HG03175 (cell line): Measurements from ENCODE around the gene SYS1.

Experiments
- ATAC-seq: cut with Tn5 transposase; IDR thresholded peaks from one replicate; pipeline ENCODE4 v1.9.1; 2021; ENCODE audit warnings: mild to moderate bottlenecking, moderate library complexity; ENCODE audit not compliant: unreplicated experiment

SYS1 gene

DNA sequence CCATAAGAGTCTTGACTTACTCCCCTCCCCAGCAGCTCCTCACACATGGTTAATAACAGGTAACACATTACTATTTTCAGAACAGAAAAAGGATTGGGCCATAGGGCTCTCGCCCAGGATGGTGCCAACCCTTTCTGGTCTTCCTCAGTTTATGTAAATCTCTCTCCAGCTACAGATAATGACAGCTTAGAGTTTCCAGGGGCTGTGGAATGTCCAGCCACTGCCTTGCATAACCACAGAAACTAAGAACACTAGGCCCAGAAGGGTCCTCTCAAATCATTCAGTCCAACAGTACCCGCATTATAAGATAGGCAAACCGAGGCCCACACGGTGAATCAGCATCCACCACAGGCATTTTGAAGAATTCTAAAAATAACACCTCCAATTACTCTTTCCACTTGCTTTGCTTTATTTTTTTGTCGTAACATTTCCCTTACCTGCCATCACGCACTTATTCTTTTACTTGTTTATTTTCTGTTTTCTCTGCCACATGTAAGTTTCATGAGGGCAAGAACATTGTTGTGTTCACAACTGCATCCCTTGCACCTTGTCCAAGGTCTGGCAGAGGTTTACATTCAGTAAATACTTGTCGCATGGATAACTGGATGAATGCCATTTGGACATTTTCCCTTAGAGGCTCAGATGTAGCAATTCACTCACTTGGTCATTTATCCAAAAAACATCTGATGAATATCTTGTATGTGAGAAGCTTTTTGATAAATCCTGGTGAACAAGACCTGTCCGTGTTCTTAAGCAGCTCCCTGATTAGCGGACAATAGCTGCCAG is 8.3 kb upstream of the SYS1 start:
- no peak for ATAC-seq

DNA sequence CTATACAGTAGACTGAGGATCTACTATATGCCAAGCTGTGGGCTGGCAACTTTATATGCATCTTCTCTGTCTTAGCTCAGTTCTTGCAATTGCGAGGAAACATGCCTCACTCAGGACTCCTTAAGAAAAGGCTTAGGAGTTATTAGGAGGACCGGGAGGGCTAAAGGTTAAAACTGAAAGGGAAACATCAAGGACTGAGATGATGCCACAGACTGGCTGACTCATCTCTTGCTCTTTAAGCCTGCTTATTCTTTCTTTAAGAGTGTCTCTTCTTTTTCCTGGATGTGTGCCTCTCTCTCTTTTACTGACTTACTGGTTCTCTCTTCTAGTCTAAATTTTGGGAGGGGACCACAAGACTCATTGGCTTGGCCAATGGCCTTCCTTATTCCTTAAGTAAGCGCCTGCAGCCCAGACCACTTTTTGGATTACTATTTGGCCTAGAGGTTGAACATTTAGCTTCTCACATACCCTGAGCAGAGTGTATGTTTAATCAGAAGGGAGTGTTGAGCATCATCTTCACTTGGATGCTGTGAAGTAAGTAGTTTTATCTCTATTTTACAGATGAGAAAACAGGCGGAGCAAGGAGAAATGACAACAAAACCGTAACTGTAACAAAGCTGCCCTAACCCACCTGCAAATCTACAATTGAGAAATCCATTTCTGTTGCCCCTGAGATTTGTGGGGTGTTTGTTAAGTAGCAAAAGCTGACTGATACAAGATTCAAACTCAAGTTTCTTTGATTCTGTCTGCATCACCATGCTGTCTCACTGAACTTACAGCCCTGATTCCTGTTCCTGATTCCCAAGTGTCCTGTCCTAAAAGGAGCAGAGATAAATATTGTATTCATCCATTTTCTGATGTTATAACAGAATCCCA is 7.5 kb upstream of the SYS1 start:
- no peak for ATAC-seq

DNA sequence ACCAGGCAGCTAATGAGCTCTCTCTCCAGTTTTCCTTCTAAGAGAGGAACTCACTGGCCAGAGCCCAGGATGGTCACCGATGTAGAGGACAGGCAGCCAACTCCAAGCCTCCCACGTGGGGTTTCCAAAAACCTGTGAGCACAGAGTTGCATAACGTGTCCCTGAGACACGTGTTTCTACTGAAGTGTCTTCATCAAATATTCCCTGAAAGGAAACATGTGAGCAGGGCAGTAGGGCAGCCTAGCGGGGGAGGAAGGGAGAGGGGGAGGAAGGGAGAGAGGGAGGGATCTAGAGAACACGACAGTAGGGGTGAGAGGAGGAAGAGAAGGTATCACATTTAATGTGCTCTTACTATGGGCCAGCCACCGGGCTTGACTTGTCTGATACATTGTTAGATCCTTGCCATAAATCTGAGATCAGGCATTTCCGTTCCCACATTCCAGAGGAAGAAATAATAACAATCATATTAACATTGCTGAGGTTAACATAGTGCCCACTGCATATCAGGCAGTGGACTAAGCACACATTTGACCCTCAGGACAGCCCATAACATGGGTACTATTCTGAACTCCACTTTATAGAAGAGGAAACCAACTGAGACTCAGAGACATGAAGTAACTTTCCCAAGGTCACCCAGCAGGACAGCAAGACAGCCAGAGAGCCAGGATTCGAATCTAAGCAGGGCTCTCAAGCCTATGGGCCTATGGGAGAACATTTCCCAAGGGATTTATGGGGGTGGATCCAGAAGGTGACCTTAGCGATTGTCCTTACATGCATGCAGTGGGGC is 4.5 kb upstream of the SYS1 start:
- ATAC-seq, result no peak

DNA sequence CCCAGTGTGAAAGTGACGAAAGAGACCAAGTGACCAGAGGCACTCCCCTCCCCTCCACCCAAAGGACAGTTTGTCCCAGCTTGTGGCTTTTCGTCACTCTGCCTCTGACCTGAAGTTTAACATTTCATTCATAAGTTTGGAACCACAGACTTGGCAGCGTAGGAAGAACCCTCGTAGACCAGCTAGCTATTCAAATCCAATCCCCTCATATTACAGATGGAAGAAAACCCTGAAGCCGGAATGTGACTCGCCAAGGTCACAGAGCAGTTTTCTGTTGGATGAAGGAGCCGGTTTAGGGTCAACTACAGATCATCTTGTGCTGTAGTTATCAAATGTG is 3.9 kb upstream of the SYS1 start:
- no peak for ATAC-seq

DNA sequence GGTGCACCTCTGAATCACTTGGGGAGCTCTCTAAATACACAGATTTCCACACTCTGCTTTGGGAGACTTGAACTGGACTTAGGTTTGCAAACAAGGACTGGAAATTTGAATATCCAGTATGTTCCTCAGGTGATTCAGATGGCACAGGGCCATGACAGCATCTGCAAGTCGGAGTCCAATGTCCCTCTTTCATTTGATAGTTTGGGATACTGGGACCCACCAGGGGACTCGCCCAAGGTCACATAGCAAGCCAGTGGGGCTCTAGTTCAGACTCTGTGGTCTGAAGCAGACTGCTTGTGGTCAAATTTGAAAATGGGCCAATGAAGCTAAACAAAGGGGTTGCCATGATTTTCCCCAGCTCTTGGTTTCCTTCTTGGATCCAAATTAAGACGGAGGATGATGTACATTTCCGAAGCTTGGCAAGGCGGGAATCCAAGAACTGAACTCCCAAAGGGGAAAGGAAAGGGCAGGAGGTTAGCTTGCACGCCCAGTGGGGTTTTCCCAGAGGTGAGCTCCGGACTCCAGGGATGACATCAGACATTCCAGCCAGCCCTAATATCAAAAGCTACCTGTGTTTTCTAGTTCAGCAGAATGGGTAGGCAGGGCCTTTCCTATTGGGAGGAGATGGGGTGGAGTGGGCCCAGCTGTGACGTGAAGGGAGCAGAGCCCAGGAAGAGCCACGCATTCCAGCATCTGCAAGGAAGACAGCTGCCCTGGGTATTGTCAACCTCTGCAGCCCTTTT is 3.4 kb upstream of the SYS1 start:
- ATAC-seq, result no peak

DNA sequence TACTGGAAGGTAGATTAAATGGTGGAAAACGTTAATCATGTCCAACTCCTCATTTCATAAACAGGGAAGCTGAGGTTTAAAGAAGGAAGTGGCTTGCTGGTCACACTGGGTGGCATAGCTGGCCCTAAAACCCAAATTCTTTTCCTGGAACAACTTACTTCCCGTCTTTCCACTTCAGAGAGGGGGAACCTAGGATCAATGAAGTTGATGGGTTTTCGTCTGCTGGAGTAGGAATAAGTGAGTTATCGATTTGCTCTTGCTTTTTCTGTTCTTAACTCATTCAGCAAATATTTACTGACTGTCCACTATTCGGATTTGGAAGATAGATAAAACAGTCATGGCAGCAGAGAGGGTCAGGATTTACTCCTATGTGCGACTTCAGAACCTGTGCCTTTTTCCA is 1.2 kb upstream of the SYS1 start:
- no peak for ATAC-seq

DNA sequence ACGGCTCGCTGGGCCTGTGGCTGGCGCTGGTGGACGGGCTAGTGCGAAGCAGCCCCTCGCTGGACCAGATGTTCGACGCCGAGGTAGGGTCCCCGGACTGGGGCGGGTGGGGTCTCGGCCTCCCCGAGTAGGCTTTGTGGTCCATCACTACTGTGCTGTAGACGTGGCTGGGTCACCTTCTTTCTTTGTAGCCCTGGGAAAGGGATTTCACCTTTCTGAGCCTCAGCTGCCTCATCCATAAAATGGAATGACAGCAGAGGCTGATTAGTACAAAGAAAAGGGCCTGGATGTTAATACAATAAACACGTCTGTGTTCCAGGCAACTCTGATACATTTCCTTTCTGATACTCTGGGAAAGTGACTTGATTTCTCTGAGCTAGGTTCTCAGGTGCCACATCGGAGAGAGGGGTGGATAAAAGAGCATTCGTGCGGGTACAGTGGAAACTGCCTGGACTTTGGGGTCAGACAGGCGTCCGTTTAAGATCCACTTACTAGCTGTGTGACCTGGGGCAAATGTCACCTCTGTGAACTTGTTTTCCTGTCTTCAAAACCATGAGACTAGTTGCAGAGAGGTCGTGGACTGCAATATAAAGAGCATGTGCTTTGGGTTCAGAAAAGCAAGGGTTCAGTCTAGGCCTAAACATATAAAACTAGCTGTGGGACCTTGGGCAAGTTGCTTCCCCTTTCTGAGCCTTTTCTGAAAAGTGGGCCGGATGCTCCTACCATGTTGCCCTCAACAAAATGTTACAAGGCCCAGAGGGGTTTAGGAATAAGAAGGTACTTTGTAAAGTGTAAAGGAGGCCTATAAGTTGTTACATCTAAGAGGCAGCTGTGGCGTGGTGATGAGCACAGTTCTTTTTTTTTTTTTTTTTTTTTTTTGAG is 896 bp downstream of the SYS1 start:
- no peak for ATAC-seq

DNA sequence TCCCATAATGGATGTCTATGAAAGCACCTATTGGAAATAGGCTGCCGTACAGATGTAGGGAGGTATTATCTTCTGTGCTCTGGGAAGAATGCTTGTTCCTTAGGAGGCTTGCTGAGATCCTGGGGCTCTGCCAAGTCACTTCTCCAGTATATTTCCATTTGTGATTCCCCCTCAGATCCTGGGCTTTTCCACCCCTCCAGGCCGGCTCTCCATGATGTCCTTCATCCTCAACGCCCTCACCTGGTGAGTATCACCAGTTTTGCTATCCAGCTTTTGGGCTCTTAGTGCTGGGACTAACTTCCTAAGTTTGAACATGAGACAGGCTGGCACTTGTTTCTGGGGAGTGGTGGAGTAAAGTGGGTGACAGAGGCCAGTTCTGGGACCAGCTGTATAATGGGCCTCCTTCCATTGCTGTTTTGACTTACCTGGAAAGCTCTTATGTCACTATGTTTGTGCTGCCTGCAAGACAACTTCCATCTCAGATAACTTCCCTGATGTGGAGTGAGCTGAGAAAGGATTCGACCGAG is 2.6 kb downstream of the SYS1 start:
- no peak for ATAC-seq

DNA sequence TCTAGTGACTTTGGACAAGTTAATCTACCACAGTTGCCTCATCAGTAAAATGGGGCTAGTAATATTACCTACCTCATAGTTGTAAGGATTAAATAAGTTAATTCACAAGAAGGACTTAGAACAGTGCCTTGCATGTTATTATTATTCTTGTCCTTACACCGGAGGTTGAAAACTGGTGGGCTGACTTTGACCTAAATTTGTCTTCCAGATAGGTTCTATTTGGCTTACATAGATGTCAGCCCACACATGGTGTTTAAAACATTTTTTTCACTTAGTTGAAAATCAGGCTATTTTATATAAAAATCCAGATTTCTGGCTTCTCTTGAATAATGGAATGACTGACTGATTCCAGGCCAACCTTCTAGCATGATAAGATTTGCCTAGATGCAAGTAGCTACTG is 3.2 kb downstream of the SYS1 start:
- no peak for ATAC-seq

DNA sequence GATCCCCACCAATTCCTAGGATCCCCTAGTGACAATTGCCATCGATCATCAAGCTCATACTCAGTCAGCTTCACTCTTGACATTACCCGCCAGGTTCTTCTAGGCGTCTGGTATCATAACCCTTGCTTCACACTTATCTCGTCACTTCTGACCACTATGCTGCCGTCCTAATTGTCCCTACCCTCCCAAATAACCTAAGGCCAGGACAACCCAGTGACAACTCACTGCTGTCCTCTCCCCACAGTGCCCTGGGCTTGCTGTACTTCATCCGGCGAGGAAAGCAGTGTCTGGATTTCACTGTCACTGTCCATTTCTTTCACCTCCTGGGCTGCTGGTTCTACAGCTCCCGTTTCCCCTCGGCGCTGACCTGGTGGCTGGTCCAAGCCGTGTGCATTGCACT is 3.7 kb downstream of the SYS1 start:
- ATAC-seq, result no peak

DNA sequence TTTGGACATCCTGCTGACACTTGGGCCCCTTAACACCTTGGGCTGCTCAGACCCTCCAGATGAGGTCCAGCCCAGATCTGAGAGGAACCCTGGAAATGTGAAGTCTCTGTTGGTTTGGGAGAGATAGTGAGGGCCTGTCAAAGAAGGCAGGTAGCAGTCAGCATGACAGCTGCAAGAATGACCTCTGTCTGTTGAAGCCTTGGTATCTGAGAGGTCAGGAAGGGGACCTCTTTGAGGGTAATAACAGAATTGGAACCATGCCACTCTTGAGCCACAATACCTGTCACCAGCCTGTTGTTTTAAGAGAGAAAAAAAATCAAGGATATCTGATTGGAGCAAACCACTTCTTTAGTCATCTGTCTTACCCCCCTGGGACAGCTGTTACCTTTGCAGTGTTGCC is 4.2 kb downstream of the SYS1 start:
- no peak for ATAC-seq

DNA sequence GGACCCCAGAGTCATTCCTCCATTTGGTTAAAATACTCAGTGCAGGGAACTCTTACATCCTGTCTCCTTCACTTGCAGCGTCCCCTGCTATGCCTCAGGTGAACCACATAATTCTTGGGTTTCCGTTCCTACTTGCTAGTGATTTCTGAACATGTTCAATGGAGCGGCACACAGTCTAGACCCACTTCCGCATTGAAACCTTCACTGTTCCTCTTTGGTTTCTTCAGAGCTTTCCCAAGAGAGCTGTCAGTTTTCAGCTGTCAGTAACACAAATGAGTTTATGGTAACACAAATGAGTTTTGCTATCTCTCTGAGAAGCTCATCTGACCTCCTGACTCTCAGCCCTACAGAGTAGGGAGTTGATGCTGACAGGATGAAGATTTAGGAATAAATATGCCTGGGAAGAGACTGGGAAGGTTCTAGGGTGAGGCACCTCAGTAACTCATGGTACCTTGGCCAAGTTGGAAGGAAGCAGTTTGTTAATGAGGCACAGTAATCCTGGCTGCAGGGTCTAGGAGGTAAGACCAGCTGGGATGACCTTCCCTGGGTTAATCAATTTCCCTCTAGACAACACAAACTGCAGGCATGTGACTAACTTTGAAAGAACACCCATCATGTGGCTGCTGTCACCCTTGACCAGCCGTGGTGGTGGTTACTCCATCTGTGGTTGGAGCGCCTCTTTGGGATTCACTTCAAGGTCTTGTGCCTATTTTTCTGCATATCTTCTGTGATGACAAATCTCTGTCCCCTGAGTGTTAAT is 5.4 kb downstream of the SYS1 start:
- peak; percentile 84 for ATAC-seq

DNA sequence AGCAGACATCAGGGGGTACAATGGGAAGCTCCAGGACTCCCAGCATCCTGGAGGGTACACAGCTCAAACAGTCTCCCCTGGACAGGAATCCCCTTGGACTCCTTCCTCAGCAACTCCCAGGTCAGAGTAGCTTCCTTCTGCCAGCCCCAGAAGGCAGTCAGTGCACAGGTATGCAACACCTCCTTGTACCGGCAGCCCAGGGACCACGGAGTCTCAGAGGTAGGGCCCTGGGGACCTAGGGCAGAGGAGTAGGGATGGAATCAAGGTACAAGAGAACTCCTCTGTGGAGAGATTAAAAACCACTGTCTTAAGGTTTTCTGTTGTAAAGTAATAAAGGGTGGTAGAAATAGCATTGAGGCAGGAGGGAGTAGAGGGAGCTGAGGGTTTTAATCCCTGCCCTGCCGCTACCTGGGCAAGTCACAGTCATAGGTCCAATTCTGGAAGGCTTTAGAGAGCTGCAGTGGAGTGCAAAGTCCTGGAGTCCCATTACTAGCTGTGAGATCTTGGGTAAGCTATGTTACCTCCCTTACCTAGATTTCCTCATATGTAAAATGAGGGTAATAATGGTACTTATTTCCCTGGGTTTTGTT is 7.7 kb downstream of the SYS1 start:
- ATAC-seq, result no peak

DNA sequence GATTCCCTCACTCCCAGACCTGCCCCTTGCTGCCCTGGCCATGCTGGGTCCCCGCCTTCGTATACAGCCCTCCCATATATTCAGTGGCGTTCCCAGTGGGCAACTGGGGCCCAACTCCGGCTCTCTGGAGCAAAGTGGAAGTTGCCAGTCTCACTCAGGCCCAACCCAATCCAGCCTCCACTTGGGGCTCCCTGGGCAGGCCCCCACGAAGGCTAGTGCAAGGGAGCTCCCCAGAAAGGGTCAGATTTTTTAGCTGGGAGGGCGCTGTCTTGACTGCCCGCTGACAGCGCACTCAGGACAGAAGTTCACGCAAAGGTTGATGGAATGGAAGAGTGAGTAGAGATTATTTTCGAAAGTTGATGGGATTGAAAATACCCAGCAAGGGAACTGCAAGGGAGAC is 9.3 kb downstream of the SYS1 start:
- no peak for ATAC-seq

DNA sequence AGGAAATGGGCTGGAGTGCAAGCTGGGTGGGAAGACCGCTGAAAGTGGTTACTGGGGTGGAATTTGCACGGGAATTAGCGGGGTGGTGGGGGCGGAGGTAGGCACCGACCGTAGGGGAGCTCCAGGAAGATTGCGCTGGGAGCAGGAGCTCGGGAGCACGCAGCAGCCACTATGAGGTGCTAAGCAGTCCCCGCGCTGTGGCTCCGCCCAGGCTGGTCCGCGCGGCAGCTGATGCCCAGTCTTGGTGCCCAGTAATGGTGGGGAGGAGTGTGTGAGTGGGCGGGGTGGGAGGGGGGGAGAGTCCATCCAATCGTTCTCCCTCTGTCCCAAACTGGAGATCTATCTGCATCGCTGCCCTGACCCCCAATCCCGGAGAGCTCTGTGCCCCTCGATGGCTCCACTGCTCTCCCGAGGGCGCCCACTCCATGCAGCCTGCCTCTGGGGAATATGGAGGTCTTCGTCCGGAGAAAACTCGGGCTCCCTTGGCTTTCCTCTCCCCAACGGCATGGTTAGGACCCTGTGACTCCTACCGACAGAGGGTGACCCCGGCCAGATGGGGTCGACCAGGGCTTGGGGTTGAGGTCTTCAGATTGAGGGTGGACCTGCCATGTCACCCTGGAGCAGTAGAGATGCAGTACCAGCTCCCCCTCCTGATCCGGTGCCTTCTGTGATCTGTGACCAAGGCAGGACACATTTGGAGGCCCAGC is 9.8 kb downstream of the SYS1 start:
- no peak for ATAC-seq

DNA sequence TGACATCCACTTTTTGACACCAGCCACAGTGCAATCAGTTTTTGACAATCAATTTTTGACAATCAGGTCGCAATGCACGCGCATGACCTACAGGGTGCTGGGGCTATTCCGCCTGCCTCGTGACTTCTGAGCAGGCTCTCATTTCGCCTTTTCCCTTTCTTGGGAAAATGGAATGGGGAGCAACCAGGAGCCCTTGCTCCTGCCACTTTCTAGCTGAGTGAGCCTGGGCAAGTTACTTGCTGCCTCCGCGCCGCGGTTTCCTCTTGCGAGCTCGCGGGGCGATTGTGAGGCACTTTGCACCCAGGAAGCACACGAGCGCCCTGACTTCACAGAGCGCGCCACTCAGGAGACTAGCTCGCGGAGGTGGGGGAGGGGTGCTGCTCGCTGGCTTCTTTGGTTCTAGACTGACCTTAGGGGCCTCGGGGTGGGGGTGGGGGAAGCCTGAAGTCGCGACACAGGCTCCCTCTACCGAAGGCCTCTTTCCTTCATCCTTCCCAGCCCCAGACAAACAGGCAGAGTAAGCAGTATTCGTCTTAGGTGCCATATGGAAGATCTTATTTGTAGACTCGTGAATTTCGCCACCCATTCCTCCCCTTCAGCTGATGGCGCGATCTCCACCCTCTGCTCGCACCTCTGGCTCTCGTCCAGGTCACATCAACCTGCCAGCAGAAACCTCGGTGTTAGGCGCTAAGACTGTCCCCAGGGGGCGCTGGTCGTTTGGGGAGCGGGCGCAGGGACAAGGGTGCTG is 10.6 kb downstream of the SYS1 start:
- peak; percentile 82 for ATAC-seq

DNA sequence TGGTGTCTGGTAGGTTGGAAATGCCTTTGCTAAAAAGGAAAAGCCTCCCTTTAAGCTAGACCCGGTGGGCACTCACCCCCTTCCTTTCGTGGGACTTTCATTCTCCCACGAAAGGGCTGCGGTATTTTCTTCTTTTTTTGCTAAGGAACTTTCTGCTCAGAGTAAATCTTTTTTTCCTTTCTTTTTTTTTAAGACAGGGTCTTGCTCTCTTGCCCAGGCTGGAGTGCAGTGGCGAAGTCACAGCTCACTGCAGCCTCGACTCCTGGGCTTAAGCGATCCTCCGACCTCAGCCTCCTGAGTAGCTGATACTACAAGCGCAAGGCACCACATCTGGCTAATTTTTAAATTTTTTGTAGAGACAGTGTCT is 11.1 kb downstream of the SYS1 start:
- ATAC-seq, result no peak
